Measurements from ENCODE around the gene AP3S2.
"Not testable (repeated sequence)": the region's sequence is repeated elsewhere in the genome, so short reads cannot be mapped to it uniquely, and the experiment has no call there.

AP3S2 gene

DNA sequence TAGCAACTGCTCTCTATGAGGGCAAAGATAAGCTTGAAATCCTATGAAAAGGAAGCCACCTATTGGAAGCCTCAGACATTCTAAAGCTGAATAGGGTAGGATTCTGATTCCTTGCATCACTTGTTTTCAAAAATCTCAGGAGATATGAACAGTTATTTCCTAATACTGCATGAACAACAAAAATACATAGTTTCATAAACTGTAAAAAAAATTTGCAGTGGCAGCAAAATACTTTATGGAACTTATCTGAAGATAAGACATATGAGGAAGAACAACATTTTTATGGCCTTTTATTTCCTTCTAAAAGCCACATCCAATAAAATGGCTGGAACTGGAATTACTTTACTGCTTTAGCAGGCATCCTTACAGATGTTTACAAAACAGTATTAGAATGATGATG is 29.9 kb downstream of the AP3S2 start:
- no peak for DNase-seq

DNA sequence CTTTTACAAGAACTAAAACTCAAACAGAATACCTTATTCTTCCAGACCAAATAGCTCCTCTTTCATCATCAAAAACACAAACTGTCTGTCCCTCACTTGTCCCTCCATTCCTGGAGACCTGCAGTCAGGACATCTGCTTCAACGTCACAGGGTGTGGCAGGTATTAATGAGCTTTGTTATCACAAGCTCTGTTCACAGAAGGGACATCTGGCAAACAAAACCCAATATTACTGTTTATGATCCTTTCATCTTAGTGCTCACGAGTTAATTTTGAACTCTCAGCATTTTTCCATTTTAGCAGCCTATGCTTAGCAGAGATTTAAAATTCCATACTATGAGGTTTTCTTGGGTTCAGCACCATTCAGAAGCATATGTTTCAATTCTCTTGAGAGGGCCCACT is 32.9 kb downstream of the AP3S2 start:
- DNase-seq, result no peak

DNA sequence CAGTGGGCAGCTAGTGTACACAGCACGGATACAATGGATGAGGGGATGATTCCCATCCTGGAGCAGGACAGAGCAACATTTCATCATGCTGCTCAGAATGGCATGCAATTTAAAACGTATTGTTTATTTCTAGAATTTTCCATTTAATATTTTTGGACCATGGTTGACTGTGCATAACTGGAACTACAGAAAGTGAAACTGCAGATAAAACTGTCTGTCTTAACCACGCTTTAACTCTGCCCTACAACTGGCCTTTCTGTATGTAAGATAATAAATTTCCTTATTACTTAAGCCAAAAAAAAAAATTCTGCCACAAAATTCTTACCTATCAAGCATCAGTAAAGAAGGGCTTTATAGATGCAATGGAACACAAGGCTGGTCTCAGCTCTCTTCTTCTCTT is 33.4 kb downstream of the AP3S2 start:
- DNase-seq, result no peak

DNA sequence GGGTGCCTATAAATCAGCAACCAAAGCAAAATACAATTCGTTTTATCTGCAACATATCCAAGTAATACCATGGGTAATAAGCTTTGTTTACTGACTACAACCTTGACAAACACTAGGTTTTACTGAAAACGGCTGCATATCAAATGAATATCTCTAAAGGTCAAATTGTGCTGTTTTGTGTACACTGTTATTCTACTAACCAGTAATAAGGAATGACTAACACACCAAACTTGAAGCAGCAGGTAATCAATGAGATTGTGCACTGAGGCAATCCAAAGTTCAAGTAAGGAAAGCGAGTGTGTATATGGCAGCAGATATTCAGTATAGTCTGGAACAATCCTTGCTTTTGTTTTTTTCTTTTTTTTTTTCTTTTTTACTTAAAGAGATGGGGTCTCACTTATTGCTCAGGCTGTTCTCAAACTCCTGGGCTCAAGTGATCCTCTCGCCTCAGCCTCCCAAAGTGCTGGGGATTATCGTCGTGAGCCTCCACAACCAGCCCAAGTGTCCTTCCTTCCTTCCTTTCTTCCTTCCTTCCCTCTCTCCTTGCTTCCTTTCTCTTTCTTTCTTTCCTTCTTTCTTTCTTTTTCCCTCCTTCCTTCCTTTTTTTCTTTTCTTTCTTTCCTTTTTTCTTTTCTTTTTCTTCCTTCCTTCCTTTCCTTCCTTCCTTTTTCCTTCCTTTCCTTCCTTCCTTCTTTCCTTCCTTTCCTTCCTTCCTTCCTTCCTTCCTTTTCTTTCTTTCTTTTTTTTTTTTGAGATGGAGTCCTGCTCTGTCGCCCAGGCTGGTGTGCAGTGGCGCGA is 34.9 kb downstream of the AP3S2 start:
- no peak for DNase-seq

DNA sequence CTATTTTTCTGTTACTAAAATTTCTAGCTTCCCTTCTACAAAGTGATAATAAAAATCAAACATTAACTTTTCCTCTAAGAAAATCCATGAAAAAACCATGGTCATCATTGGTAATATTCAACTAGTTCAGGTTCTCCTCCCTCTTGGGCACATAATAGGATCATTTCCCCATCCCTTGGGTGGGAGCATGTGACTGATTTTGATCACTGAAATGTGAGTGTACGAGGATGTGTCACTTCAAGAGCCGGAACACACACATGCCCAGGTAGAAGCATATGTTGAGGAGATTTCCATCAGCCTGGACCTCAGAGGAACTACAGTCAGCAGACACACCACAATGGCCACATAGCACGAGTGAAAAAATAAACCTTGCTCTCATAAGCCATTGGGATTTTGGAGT is 36.1 kb downstream of the AP3S2 start:
- no peak for DNase-seq

DNA sequence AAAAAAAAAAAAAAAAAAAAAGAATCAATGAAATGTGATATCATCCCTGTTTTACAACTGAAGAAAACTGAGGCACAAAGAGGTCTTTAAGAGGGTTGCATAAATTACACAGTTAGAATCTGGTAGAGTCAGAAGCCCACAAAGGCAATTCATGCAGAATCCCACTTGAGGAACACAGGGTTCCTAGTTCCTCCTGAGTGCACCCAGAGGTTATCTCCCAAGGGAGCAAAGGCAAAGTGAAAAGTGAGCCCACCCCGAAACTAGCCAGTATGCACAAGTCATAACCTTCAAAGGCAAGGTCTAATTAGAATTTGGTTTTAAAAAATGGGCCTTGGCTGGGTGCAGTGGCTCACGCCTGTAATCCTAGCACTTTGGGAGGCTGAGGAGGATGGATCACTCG is 37.8 kb downstream of the AP3S2 start:
- no peak for DNase-seq

DNA sequence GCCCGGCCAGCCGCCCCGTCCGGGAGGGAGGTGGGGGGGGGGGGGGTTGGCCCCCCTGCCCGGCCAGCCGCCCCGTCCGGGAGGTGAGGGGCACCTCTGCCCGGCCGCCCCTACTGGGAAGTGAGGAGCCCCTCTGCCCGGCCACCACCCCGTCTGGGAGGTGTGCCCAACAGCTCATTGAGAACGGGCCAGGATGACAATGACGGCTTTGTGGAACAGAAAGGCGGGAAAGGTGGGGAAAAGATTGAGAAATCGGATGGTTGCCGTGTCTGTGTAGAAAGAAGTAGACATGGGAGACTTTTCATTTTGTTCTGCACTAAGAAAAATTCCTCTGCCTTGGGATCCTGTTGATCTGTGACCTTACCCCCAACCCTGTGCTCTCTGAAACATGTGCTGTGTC is 38.9 kb downstream of the AP3S2 start:
- not testable (repeated sequence) for DNase-seq

DNA sequence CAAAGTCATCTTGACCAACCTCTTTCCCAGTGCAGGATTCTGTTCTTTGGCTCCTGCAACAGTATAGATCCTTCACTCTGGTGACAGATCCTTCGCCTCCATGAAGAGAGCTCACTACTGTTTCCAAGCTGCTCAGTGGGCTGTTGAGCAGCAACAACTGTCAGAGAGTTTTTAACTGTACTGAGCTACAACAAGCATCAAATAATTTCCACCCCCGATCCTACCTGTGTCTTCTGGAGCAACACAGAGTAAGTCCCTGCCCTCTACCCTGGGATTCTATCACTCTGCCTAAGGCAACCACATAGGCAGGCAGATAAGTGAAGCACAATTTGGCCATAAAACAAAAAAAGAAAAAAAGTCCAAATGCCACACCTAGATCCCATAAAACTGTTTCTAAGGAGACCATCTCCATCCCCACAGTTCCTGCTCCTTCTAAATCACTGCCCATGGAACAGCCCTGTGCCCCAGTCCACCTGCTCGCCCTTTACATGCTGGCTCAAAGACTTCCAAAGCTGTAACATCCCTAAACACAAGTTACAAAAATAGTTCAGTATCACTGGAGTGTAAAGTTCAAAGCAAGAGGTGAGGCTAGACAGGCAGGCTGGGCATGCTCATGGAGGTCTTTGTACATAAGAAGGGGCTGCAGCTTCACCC is 41.3 kb downstream of the AP3S2 start:
- DNase-seq, result no peak

DNA sequence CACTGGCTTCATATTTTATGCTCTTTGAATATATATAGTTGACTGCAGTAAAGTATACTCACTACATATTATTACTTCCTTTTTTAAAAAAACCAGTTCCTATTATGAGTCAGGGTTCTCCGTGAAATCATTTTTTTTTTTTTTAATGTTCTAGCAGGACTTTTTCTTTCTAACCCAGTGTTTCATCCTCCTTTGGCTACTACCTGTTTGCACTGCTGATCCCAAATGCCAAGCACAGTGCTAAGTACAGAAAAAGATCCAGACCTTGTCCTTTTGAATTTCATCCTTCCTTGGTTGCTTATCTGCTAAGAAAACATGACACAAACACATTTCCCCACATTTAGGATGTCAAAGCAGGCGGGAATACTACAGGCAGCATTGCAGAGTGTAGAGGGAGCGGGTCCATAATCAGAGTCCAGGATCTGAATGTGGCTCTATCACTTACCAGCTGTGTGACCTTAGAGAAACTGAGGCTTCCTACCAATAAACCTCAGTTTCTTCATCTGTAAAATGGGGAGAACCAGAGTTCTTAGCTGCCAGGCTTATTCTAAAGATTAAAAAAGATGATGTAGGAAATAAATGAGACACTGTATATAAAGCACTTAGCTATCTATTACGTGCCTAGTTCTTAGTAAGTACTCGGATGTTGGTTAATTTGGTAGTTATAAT is 42.0 kb downstream of the AP3S2 start:
- DNase-seq, result no peak

DNA sequence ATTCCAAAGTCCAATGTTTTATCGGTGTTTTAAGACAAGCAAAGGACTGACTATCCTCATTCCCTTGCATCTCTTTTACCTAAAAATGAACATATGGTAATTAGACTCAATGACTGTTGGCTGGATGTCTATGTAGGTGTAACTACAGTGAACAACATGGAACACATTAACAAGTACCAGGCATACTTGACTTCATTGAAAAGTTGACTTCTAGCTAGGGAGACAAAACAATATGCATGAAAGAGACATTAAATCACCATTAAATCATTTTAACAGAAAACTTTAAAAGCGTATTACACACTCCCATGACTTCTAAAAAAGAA is 44.9 kb downstream of the AP3S2 start:
- DNase-seq, result no peak

DNA sequence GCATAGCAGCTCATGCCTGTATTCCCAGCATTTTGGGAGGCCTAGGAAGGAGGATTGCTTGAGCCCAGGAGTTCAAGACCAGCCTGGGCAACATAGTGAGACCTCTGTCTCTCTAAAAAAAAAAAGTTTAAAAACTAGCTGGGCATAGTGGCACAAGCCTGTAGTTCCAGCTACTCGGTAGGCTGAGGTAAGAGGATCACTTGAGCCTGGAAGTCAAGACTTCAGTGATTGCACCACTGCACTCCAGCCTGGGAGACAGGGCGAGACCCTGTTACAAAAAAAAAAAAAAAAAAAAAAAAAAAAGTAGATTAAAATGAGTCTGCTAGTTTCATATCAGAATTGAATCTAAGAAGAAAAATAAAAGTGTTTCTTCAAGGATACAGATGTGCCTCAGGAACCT is 46.7 kb downstream of the AP3S2 start:
- DNase-seq, result no peak

DNA sequence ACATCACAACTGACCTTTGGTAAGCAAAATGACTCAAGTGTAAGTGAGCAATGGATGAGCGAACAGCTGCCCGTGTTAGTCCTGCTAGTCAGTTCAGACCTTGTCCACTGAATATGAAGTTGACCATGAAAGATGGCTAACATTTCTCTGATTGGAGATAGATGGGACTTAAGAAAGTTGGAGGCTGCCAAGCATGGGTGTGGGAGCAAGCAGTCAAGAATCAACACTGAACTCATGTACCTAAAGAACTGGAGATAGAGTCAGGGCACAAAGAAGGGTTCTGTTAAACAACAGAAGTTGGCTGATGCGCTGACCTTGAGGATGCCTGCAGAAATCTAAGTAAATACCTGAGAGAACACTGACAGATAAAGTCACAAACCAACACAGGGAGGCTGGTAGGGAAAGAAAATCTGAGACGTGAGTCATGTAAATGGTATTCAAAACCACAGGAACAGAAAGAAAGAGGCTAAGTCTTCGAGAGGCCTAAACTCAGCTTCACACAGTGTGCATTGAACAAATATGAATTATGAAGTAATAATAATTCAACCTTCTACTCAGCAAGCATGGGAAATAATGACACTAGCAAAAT is 48.4 kb downstream of the AP3S2 start:
- DNase-seq, result no peak

DNA sequence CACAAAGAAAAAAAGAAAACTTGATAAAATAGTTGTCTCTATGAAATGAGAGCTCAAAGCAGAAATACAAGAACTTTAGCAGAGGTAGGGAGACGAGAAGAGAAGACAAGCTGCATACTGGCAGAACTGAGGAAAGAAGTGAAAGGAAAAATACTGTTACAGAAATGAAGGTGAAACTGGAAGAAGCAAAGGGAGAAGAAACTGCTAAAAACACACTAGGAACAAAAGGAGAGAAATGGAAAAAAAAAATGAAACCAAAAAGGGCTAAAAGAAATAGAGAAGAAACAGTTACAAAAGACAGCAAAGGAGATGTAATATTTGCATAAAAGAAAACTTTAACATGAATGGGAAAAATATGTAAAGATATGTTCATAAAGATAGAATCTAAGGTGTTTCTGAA is 51.8 kb downstream of the AP3S2 start:
- DNase-seq, result no peak

DNA sequence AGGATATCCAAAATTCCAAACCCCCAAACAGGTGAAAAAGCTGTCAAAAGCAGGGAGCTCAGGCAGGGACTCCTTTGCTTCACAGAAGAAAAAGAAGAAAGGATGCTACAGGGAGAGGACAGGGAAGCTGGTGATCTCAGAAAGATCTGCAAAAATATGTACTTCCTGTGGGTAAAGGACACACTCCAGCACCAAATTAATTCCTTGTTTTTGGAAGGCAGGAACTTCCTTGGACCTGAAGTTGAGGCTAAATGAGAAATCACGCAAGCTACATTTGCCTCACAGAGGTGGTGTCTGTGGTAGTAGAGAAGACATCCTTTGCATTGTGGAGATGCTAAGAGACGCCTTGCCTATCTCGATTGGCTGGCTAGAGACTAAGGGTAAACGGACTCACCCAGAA is 52.5 kb downstream of the AP3S2 start:
- no peak for DNase-seq

DNA sequence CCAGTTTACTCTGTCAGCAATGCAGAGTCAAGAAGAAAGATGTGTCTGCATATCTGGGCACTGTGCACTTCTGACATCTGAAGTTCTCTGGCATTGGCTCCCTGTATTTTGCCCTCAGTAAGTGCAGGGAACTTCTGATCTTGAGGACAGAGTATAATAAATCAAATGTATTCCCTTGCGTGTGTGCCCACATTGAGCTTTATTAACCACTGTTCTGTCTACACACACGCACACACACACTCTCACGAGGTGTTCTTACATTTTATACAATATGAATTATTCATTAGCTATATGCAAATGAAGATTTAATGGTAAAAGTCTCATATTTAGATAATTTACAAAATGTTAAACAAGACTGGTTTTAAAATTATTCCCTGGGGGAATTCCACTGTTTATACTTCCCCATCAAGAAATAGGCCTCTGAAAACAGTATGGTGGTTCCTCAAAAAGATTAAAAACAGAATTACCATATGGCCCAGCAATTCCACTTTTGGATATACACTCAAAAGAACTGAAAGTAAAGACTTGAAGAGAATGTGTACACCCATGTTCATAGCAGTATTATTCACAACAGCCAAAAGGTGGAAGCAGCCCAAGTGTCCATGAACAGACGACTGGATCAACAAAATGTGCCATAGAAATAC is 54.5 kb downstream of the AP3S2 start:
- DNase-seq, result no peak

DNA sequence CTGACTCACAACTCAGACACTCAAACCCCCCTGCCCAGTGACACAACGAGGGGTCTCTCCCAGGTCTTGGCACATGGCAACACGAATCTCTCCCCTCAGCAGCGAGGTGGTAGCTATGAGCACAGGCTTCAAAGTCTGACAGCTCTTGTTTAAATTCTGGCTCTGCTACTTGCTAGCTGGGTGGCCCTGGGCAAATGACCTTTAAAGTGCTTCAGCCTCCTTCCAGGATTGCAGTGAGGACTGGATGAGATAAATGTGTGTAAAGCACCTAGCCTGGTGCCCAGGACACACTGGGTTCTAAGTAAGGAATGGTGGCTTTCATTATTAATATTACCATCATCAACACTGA is 56.0 kb downstream of the AP3S2 start:
- no peak for DNase-seq

DNA sequence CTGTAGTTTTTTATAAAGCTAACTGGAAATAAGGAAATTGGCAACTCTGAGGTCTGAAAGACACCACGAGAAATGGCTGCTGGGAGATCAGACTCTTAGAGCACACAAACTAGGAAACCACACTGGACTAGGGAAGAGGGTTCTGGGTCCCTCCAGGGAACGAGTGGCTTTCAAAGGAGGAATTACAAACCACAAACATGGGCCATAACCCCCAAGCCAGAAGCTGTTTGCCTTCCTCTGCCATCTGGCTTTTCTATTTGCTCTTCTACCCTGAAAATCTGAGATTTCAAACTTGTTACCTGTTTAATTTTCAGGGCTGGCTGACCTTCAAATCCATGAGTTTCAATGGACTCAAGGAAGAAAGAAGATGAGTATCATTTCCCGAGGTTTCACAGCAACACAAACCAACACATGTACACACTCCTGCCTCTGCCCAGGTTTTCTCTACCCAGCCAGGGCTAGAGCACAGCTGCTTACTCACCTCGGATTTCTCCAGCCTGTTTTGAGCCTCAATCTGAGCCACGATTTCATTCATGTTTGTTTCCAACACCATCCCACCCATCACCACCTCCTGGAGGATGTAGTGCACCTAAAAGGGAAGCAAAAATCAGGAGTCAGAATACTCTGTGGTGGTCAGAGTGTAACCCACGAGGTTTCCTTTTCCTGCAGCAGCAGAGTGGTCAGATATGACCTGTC is 56.5 kb downstream of the AP3S2 start:
- DNase-seq, result no peak

DNA sequence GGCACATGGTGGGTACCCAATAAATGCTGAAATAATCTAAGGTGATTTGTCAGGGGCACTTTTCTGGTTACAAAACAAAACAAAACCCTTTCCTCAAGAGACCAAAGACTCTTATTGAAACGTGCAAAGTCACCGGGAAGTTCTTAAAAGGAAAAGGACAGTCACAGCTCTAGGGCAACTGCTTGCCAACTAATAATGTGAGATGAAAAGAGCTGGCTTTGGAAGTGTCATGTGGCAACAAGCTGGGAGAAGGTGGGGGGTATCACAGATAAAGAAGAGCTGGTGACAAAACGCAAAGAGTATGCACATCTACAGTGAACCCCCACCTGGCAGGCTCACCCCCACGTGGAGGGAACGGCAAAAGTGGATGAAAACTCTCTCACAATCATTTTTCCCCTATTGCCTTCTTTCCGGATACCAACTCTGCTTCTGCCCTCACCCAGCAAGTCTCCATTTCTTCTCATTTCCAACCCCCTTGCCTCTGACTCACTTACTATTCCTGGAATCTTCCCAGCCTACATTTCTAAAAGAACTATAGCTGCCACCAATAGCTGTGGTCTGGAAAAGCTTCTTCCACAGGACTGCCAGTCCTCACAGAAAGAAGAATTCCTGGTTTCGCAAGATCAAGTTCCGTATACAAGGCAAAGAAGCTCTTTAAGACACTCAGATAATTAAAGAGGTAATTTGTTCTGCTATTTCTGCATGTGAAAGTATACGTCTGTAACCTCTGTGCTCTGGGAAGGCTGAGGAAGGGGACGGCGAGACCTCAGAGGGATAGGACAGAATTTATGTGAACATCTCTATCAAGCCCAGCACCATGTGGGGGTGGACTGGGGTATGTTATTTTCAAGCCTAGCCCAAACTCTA is 57.3 kb downstream of the AP3S2 start:
- no peak for DNase-seq

DNA sequence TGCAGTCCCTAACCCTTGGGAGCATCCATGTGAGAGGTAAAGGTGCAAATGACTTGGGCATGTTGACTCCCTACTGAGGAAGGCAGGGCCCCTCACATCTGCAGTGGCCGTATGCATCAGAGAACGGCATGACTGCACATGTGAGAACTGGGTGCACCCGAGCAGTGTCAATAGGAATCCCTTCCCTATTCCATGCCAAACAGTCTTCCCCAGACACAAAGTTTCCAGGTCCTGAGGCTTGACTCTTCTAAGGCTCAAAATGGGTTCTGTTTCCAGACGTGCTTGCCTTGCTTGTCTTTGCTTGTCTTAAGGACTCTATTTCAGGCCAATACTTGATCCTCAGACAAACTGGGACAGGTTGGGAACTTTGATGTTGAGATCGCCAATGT is 58.6 kb downstream of the AP3S2 start:
- no peak for DNase-seq

DNA sequence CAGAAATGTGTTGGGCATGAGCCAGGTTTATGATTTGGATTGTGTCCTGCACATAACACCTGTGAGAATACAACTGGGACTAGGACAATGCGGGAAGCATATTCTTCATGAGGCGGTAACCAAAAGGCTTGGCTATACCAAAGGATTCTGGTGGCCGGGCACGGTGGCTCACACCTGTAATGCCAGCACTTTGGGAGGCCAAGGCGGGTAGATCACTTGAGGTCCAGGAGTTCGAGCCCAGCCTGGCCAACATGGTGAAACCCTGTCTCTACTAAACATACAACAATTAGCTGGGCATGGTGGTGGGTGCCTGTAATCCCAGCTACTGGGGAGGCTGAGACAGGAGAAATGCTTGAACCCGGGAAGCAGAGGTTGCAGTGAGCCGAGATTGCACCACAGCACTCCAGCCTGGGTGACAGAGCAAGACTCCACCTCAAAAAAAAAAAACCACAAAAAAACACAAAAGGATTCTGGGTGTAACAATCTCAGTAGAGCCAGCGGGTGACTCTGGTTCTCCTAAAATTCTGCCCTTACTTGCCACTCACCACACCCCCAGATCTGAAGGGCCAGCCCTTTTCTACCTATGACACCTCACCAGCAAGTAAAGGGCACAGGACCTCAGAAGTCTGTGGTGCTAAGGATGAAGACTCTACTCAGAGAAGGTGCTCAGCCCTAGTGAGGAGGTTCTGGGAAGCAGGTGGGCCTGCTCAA is 59.2 kb downstream of the AP3S2 start:
- DNase-seq, result not testable (repeated sequence)

DNA sequence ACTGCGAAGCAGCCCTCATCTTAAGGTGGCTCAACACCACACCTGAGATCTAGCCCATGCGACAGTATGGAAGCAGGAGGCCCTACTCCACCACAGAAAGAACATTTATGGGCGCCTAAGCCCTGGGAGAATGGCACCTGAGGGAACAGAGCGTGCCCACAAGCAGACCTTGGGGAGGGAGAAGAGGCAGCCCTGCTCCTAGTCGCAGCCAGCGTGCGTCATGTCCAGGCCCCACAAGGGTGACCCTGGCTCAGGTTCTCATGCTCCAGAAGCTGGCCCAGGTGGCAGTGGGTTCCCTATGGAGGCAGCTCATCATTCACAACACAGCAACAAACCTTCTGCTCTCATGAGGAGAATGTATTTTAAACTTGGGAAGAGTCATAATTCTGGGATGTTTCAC is 59.8 kb downstream of the AP3S2 start:
- DNase-seq, result no peak
